Neuronal stem cell (in vitro differentiated cells): Measurements from ENCODE around the gene HSF2BP.
"Not testable (repeated sequence)": the region's sequence is repeated elsewhere in the genome, so short reads cannot be mapped to it uniquely, and the experiment has no call there.

Experiments
- DNase-seq: peaks from one replicate; pipeline ENCODE4 v3.0.0-alpha.2; 2013; ENCODE audit warnings: low spot score
- H2AFZ ChIP-seq: one replicate; pipeline ENCODE4 v1.6.1; 2013; ENCODE audit warnings: mild to moderate bottlenecking, low read length, inconsistent platforms
- H2AK5ac ChIP-seq: 2 replicates; pipeline ENCODE4 v1.6.1; 2013; ENCODE audit warnings: low read depth, mild to moderate bottlenecking, inconsistent platforms, low read length, moderate library complexity, mixed read lengths
- H2BK120ac ChIP-seq: 2 replicates; pipeline ENCODE4 v1.6.1; 2013; ENCODE audit warnings: low read depth, mild to moderate bottlenecking, inconsistent platforms, low read length, moderate library complexity, mixed read lengths
- H2BK12ac ChIP-seq: one replicate; pipeline ENCODE4 v1.6.1; 2013; ENCODE audit warnings: low read length, inconsistent platforms
- H2BK15ac ChIP-seq: 2 replicates; pipeline ENCODE4 v1.6.1; 2013; ENCODE audit warnings: mild to moderate bottlenecking, low read length, inconsistent platforms, mixed read lengths
- H2BK5ac ChIP-seq: one replicate; pipeline ENCODE4 v1.6.1; 2013; ENCODE audit warnings: inconsistent platforms, mild to moderate bottlenecking, low read length, moderate library complexity
- H3K14ac ChIP-seq: one replicate; pipeline ENCODE4 v1.6.1; 2013; ENCODE audit warnings: low read length, inconsistent platforms
- H3K18ac ChIP-seq: 2 replicates; pipeline ENCODE4 v1.6.1; 2013; ENCODE audit warnings: low read length, inconsistent platforms
- H3K23ac ChIP-seq: 2 replicates; pipeline ENCODE4 v1.6.1; 2013; ENCODE audit warnings: low read depth, mild to moderate bottlenecking, mixed read lengths, low read length, inconsistent platforms; ENCODE audit not compliant: poor library complexity
- H3K27ac ChIP-seq: replicated peaks from 3 replicates; pipeline ENCODE4 v1.5.1; 2013; ENCODE audit warnings: low read length, inconsistent platforms
- H3K27me3 ChIP-seq, 3 experiments: 2 replicates each; pipeline ENCODE4 v1.6.1; 2013; ENCODE audit warnings: low read length in 3 of 3, mild to moderate bottlenecking in 2 of 3, inconsistent platforms in 1 of 3, low read depth in 1 of 3, mixed read lengths in 1 of 3, moderate library complexity in 1 of 3; ENCODE audit not compliant: control insufficient read depth in 3 of 3, insufficient read depth in 3 of 3
- H3K36me3 ChIP-seq, 2 donors: replicated peaks in 1 of 2; 2 replicates each; pipeline ENCODE4 v1.6.1; 2013; ENCODE audit warnings: low read length in 2 of 2; ENCODE audit not compliant: control insufficient read depth in 2 of 2, insufficient read depth in 2 of 2
- H3K4ac ChIP-seq: 2 replicates; pipeline ENCODE4 v1.6.1; 2013; ENCODE audit warnings: inconsistent platforms, mild to moderate bottlenecking, low read length, moderate library complexity
- H3K4me1 ChIP-seq, 2 donors: 1 replicate in 1 of 2; 2 replicates in 1 of 2; pipeline ENCODE4 v1.6.1; 2013; ENCODE audit warnings: low read length in 2 of 2, low read depth in 1 of 2; ENCODE audit not compliant: control insufficient read depth in 2 of 2, insufficient read depth in 1 of 2
- H3K4me2 ChIP-seq: one replicate; pipeline ENCODE4 v1.6.1; 2013; ENCODE audit warnings: mild to moderate bottlenecking, low read length, inconsistent platforms; ENCODE audit not compliant: insufficient read depth, poor library complexity, severe bottlenecking
- H3K4me3 ChIP-seq, 2 donors: 2 replicates each; pipeline ENCODE4 v1.5.1; 2013; ENCODE audit warnings: low read length in 2 of 2, mild to moderate bottlenecking in 2 of 2, inconsistent platforms in 1 of 2, moderate library complexity in 1 of 2
- H3K79me1 ChIP-seq: one replicate; pipeline ENCODE4 v1.6.1; 2013; ENCODE audit warnings: low read depth, mild to moderate bottlenecking, inconsistent platforms, low read length, moderate library complexity
- H3K9ac ChIP-seq: one replicate; pipeline ENCODE4 v1.6.1; 2013; ENCODE audit warnings: mild to moderate bottlenecking, low read depth, low read length, inconsistent platforms; ENCODE audit not compliant: poor library complexity
- H3K9me3 ChIP-seq, 2 donors: replicated peaks in 1 of 2; 2 replicates each; pipeline versions ENCODE3 to v1.6.1; 2013; ENCODE audit warnings: low read length in 2 of 2, mild to moderate bottlenecking in 2 of 2, inconsistent platforms in 1 of 2, low read depth in 1 of 2, mixed read lengths in 1 of 2, moderate library complexity in 1 of 2; ENCODE audit not compliant: control insufficient read depth in 2 of 2, insufficient read depth in 1 of 2
- H4K8ac ChIP-seq: one replicate; pipeline ENCODE4 v1.6.1; 2013; ENCODE audit warnings: low read depth, mild to moderate bottlenecking, inconsistent platforms, low read length, moderate library complexity
- H4K91ac ChIP-seq: one replicate; pipeline ENCODE4 v1.6.1; 2013; ENCODE audit warnings: low read length, low read depth, mild to moderate bottlenecking, inconsistent platforms; ENCODE audit not compliant: poor library complexity
- WGBS, 2 donors: extraction: QIAGEN DNeasy Blood & Tissue Kit; methylation state at CpG; one replicate each; pipeline ENCODE4 v1.1.7; 2013; ENCODE audit warnings: missing lambda C conversion rate in 2 of 2, mixed read lengths in 1 of 2; ENCODE audit not compliant: insufficient read length in 2 of 2, insufficient replicate concordance in 1 of 2; ENCODE audit errors: extremely low coverage in 2 of 2; 5-methylcytosine and 5-hydroxymethylcytosine counted together

HSF2BP gene

DNA sequence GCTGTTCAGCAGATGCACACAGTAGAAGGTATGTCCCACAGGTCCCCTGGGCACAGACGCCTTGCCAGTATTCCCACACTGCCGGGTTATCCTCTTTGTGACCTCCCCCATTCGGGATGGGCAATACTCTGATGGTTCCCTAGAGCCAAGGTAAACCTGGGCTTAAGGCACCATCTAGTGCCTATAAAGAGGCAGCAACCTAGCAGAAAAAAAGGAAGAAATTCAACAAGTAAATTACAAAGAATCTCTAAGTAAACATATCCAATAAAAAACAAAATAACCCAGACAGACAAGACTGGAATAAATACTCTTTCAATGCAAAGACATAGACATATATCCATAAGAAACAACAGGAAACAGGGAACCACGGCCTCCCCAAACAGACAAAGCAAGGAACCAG is 39.4 kb downstream of the HSF2BP start:
- Histone ChIP-seq H3K27me3 (no peaks in the 10 kb centered on the region), H3K4me1 (no peaks in the 10 kb centered on the region), H2AFZ (no peak overlapping the region), H4K91ac (no peak overlapping the region), H2AK5ac (no peak overlapping the region), H3K23ac (no peak overlapping the region), H2BK120ac (no peak overlapping the region), H3K9me3 (peaks cover 0 to 12% of the 10 kb centered on the region in 2 donors), H2BK15ac (no peak overlapping the region), H3K27ac (no peak overlapping the region), H3K4ac (no peak overlapping the region), H3K18ac (no peak overlapping the region), H3K9ac (no peak overlapping the region), H3K36me3 (no peaks in the 10 kb centered on the region), H2BK5ac (no peak overlapping the region), H4K8ac (no peak overlapping the region), H3K4me3 (no peak overlapping the region), H3K14ac (no peak overlapping the region), H3K79me1 (no peaks in the 10 kb centered on the region), H3K4me2 (no peak overlapping the region), H2BK12ac (no peak overlapping the region)
- WGBS, 2 donors, result no CpG with 5 or more reads among the region's 4 CpGs
- no peak for DNase-seq

DNA sequence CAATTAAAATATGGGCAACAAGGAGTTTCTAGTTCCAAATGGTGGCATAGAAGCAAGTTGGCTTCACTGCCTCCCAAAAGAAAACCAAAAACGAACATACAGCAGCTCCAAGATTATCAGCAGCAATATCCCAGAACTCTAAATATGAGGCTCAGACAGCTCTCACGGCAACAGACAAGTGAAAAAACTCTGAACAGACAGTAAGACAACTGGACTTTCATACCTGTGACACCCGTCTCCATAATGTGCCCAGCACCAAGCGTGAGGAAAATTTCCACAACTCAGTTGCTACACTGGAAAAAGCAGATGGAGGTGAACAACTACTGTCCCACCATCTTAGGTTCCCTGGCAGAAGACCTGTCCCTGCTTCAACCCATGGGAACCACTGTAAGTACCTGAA is 39.9 kb downstream of the HSF2BP start:
- DNase-seq, result no peak
- H3K4me3 ChIP-seq, result no peak overlapping the region
- no peaks in the 10 kb centered on the region for H3K27me3 ChIP-seq
- H4K91ac ChIP-seq, result no peak overlapping the region
- WGBS, 2 donors, result no CpG with 5 or more reads among the region's 4 CpGs
- no peak overlapping the region for H3K9ac ChIP-seq
- H2BK12ac ChIP-seq, result no peak overlapping the region
- H2BK15ac ChIP-seq, result no peak overlapping the region
- peaks cover 0 to 12% of the 10 kb centered on the region in 2 donors for H3K9me3 ChIP-seq
- H3K14ac ChIP-seq, result no peak overlapping the region
- no peak overlapping the region for H3K4ac ChIP-seq
- H3K18ac ChIP-seq, result no peak overlapping the region
- no peak overlapping the region for H2BK5ac ChIP-seq
- no peaks in the 10 kb centered on the region for H3K4me1 ChIP-seq
- H4K8ac ChIP-seq, result no peak overlapping the region
- no peak overlapping the region for H2AK5ac ChIP-seq
- no peak overlapping the region for H3K4me2 ChIP-seq
- no peak overlapping the region for H2BK120ac ChIP-seq
- H2AFZ ChIP-seq, result no peak overlapping the region
- H3K36me3 ChIP-seq, result no peaks in the 10 kb centered on the region
- no peaks in the 10 kb centered on the region for H3K79me1 ChIP-seq
- no peak overlapping the region for H3K27ac ChIP-seq
- no peak overlapping the region for H3K23ac ChIP-seq

DNA sequence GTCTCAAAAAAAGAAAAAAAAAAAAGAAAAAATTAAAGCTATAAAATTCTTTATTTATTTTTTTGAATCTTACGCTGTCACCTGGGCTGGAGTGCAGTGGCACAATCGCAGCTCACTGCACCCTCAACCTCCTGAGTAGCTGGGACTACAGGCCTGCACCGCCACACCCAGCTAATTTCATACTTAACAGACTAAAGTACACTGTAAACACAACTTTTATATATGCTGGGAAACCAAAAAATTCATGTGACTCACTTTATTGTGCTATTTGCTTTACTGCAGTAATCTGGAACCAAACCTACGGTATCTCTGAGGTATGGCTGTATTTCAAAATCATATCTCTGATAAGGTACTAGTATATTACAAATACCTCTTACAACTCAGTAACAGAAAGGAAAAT is 40.3 kb downstream of the HSF2BP start:
- Histone ChIP-seq H3K23ac (no peak overlapping the region), H2BK15ac (no peak overlapping the region), H3K9me3 (peaks cover 0 to 12% of the 10 kb centered on the region in 2 donors), H2BK12ac (no peak overlapping the region), H3K14ac (no peak overlapping the region), H4K8ac (no peak overlapping the region), H3K79me1 (no peaks in the 10 kb centered on the region), H3K4me2 (no peak overlapping the region), H3K9ac (no peak overlapping the region), H3K4me1 (no peaks in the 10 kb centered on the region), H4K91ac (no peak overlapping the region), H2AFZ (no peak overlapping the region), H2AK5ac (no peak overlapping the region), H3K4me3 (no peak overlapping the region), H3K36me3 (no peaks in the 10 kb centered on the region), H3K27me3 (no peaks in the 10 kb centered on the region), H2BK5ac (no peak overlapping the region), H3K27ac (no peak overlapping the region), H3K18ac (no peak overlapping the region), H3K4ac (no peak overlapping the region), H2BK120ac (no peak overlapping the region)
- no peak for DNase-seq
- WGBS, 2 donors, result no CpG with 5 or more reads among the region's 4 CpGs

DNA sequence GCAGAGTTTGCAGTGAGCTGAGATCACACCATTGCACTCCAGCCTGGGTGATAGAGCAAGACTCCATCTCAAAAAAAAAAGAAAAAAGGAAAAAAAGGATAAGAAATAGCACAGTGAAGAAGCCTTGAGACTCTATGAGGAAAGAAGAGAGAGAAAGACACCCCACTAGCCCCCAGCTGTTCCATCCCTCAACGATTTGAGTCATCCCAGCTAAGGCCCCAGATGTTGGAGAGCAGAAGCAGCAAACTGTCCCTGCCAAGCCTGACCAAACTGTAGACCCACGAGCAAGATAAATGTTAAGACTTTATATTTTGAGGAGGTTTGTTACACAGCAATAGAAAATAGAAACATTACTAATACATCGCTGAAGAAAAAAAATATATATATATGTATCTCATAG is 42.4 kb downstream of the HSF2BP start:
- not testable (repeated sequence) for H3K4me3 ChIP-seq, H3K4ac ChIP-seq, H3K23ac ChIP-seq, H3K18ac ChIP-seq, H2BK15ac ChIP-seq, H2BK5ac ChIP-seq, DNase-seq, H3K27me3 ChIP-seq, H3K27ac ChIP-seq, H3K4me2 ChIP-seq, H4K8ac ChIP-seq, H3K4me1 ChIP-seq, H3K36me3 ChIP-seq, H2AK5ac ChIP-seq, H2BK12ac ChIP-seq, H3K9ac ChIP-seq, H2BK120ac ChIP-seq, H4K91ac ChIP-seq, H3K79me1 ChIP-seq, H2AFZ ChIP-seq, H3K14ac ChIP-seq
- H3K9me3 ChIP-seq, result peaks cover 0 to 12% of the 10 kb centered on the region in 2 donors
- WGBS, 2 donors, result no CpG with 5 or more reads among the region's 3 CpGs
